Measurements from ENCODE around the gene RASGRF2. TPM values are rescaled to one million over a fixed set of nuclear protein-coding genes. Genes with fewer than 3 reads are reported as not detected.

Gene RASGRF2
- total and polyA plus RNA-seq, 2 of the 13 experiments (the other 11 are each of a cell fraction or from before 2014, with no cell fraction given): 23.6 to 29.0 TPM

GRCh38 chr5:81239613-81240012 lies 279.4 kb downstream of the RASGRF2 start:
- Histone ChIP-seq H3K4me2 (ENCODE audit: low read depth, low read length) (no peak overlapping the region), H3K36me3 (replicated peaks in 1 of 2; ENCODE audit: control insufficient read depth in 1 of 2, insufficient read depth in 2 of 2, low read length in 2 of 2) (no peaks in the 10 kb centered on the region; a peak in 1 of 5 replicates), H3K79me2 (ENCODE audit: insufficient read depth, low read length) (no peaks in the 10 kb centered on the region), H3K4me1 (ENCODE audit: insufficient read depth, low read length) (peaks cover 11% of the 10 kb centered on the region), H3K9me3 (ENCODE audit: low read length) (no peaks in the 10 kb centered on the region), H3K27me3 (ENCODE audit: control insufficient read depth in 1 of 2, insufficient read depth in 2 of 2, low read length in 2 of 2) (no peaks in the 10 kb centered on the region), H2AFZ (ENCODE audit: low read length) (no peak overlapping the region), H3K27ac (ENCODE audit: extremely low read length, insufficient read depth, low read length) (no peak overlapping the region), H3K4me3 (replicated peaks in 1 of 3; ENCODE audit: insufficient read depth in 1 of 3, low read depth in 2 of 3, low read length in 3 of 3) (no peak overlapping the region), H3K9ac (ENCODE audit: insufficient read depth, low read depth, low read length) (no peak overlapping the region), H4K20me1 (ENCODE audit: insufficient read depth, low read length) (no peaks in the 10 kb centered on the region)
- FAIRE-seq: no peak
- ChIA-PET CTCF (ENCODE audit: low intra/inter-chr PET ratio, low total read pairs) (no interaction called here), POLR2A (no interaction called here)
- intact Hi-C loops (cut with micrococcal nuclease; ENCODE audit: unreplicated experiment) (no loop called here), in situ Hi-C loops (cut with HindIII; ENCODE audit: extremely low pct_ligation_motif_present, low pct_unique_long_range_greater_than_20kb) (no loop called here)
- DNase-seq (ENCODE audit: low spot score): no peak
- 93% methylated on average over 5 of the region's 5 CpGs for WGBS (ENCODE audit: low lambda C conversion rate)
- TF ChIP-seq SIN3A (IDR thresholded peaks at IDR 0.05; ENCODE audit: borderline replicate concordance, low read depth, low read length): no peak
- ATAC-seq: peak; percentile 30; the same call in 2 of the 3 replicates
- no TSS peak for BruUV-seq (replicated peaks)

GRCh38 chr5:81241001-81241400 lies 280.8 kb downstream of the RASGRF2 start:
- ATAC-seq (no peak), DNase-seq (ENCODE audit: low spot score) (no peak), FAIRE-seq (no peak)
- ChIA-PET POLR2A (no interaction called here), CTCF (ENCODE audit: low intra/inter-chr PET ratio, low total read pairs) (no interaction called here)
- Histone ChIP-seq H4K20me1 (ENCODE audit: insufficient read depth, low read length) (no peaks in the 10 kb centered on the region), H3K27me3 (ENCODE audit: control insufficient read depth in 1 of 2, insufficient read depth in 2 of 2, low read length in 2 of 2) (no peaks in the 10 kb centered on the region), H3K36me3 (replicated peaks in 1 of 2; ENCODE audit: control insufficient read depth in 1 of 2, insufficient read depth in 2 of 2, low read length in 2 of 2) (peaks cover 0 to 5% of the 10 kb centered on the region in 2 experiments; a peak in 1 of 5 replicates), H3K4me2 (ENCODE audit: low read depth, low read length) (no peak overlapping the region), H3K4me3 (replicated peaks in 1 of 3; ENCODE audit: insufficient read depth in 1 of 3, low read depth in 2 of 3, low read length in 3 of 3) (no peak overlapping the region), H3K9me3 (ENCODE audit: low read length) (no peaks in the 10 kb centered on the region), H3K79me2 (ENCODE audit: insufficient read depth, low read length) (no peaks in the 10 kb centered on the region), H3K9ac (ENCODE audit: insufficient read depth, low read depth, low read length) (no peak overlapping the region), H2AFZ (ENCODE audit: low read length) (no peak overlapping the region), H3K27ac (ENCODE audit: extremely low read length, insufficient read depth, low read length) (no peak overlapping the region), H3K4me1 (ENCODE audit: insufficient read depth, low read length) (no peaks in the 10 kb centered on the region)
- no peak for TF ChIP-seq GATAD1 (CRISPR knock-in tag; IDR thresholded peaks at IDR 0.05)
- TF ChIP-seq CENPX (CRISPR knock-in tag; IDR thresholded peaks at IDR 0.05): no peak
- TF ChIP-seq ZBTB38 (CRISPR knock-in tag; IDR thresholded peaks at IDR 0.05): no peak
- TF ChIP-seq CREM (IDR thresholded peaks at IDR 0.05): no peak
- TF ChIP-seq CREM (CRISPR knock-in tag; IDR thresholded peaks at IDR 0.05): no peak
- 81% methylated on average over 4 of the region's 5 CpGs for WGBS (ENCODE audit: low lambda C conversion rate)
- intact Hi-C loops (cut with micrococcal nuclease; ENCODE audit: unreplicated experiment): no loop called here
- in situ Hi-C loops (cut with HindIII; ENCODE audit: extremely low pct_ligation_motif_present, low pct_unique_long_range_greater_than_20kb): no loop called here
- BruUV-seq (replicated peaks): no TSS peak

All from HepG2 (cell line).